Fibroblast of skin of left biceps (primary cell): ENCODE measurements around the gene SPATC1L.
"Not testable (repeated sequence)": the region's sequence is repeated elsewhere in the genome, so short reads cannot be mapped to it uniquely, and the experiment has no call there.

Experiments used
- DNase-seq, 2 experiments: peaks; one replicate each; pipeline ENCODE4 v3.0.0-alpha.2; 2013; ENCODE audit warnings: low read depth in 2 of 2

SPATC1L gene

GRCh38 chr21:46200877-46201803, 16.9 kb upstream of the SPATC1L start:
- DNase-seq: not testable (repeated sequence)

GRCh38 chr21:46199436-46200373, 15.4 kb upstream of the SPATC1L start:
- DNase-seq: no peak

GRCh38 chr21:46196733-46197132, 12.5 kb upstream of the SPATC1L start:
- DNase-seq: no peak

GRCh38 chr21:46195595-46196195, 11.4 kb upstream of the SPATC1L start:
- no peak for DNase-seq

- no peak for DNase-seq
These were observed 10.4 kb upstream of the SPATC1L start for GRCh38 chr21:46194374-46195334.

GRCh38 chr21:46193829-46194373, 9.6 kb upstream of the SPATC1L start:
- no peak for DNase-seq

GRCh38 chr21:46191686-46192575, 7.7 kb upstream of the SPATC1L start:
- DNase-seq: no peak

- DNase-seq: peak in 1 of 2 experiments; percentile 10
These were observed 7.0 kb upstream of the SPATC1L start for GRCh38 chr21:46191257-46191685.

GRCh38 chr21:46190491-46191131, 6.4 kb upstream of the SPATC1L start:
- DNase-seq: no peak

GRCh38 chr21:46189959-46190490, 5.8 kb upstream of the SPATC1L start:
- DNase-seq: no peak

- no peak for DNase-seq
These were observed 5.1 kb upstream of the SPATC1L start for GRCh38 chr21:46189213-46189958.

GRCh38 chr21:46188226-46189212, 4.3 kb upstream of the SPATC1L start:
- DNase-seq: no peak

- DNase-seq: no peak
These were observed 3.6 kb upstream of the SPATC1L start for GRCh38 chr21:46187814-46188213.

GRCh38 chr21:46187261-46187660, 3.0 kb upstream of the SPATC1L start:
- DNase-seq: no peak

GRCh38 chr21:46185716-46186115, 1.5 kb upstream of the SPATC1L start:
- DNase-seq: no peak
